GM18511 (cell line): ENCODE results near the gene RNF145.
A peak's percentile ranks its signal among the peaks of the same experiment; 100 is the strongest.
"Not testable (repeated sequence)": the region's sequence is repeated elsewhere in the genome, so short reads cannot be mapped to it uniquely, and the experiment has no call there.

Experiments
- ATAC-seq: cut with Tn5 transposase; IDR thresholded peaks from one replicate; pipeline ENCODE4 v1.9.1; 2021; ENCODE audit warnings: mild to moderate bottlenecking, moderate library complexity; ENCODE audit not compliant: unreplicated experiment

The RNF145 gene

DNA sequence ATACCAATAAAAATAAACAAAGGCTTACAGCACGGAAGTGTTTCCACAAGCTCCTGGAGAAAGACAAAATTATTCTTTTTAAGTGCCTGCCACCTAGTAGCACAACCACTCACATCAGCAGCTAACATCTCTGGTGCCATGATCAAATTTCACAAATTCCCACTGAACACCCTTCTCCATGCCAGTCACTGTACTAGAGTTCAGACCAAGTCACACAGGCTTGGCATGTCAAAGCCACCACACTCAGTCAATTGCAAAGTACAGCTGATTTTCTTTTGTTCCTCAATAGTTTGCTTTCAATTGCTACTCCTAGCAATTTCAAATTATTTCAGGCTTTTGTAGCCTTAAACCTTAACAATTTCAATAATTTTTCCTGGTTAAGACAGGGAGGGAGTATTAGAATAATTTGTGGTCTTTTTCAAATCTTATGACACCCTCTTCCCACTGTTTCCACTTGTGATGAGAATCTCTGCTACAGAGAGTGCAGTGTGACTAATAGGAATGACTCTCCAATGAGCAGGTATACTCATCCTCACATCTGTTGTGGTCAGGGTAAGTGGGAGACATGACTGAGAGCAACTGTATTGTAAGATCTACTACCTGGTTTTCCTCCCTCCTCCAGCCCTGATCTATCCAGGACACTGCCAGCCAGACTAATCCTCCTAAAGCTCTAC is 46.2 kb downstream of the RNF145 start:
- no peak for ATAC-seq

DNA sequence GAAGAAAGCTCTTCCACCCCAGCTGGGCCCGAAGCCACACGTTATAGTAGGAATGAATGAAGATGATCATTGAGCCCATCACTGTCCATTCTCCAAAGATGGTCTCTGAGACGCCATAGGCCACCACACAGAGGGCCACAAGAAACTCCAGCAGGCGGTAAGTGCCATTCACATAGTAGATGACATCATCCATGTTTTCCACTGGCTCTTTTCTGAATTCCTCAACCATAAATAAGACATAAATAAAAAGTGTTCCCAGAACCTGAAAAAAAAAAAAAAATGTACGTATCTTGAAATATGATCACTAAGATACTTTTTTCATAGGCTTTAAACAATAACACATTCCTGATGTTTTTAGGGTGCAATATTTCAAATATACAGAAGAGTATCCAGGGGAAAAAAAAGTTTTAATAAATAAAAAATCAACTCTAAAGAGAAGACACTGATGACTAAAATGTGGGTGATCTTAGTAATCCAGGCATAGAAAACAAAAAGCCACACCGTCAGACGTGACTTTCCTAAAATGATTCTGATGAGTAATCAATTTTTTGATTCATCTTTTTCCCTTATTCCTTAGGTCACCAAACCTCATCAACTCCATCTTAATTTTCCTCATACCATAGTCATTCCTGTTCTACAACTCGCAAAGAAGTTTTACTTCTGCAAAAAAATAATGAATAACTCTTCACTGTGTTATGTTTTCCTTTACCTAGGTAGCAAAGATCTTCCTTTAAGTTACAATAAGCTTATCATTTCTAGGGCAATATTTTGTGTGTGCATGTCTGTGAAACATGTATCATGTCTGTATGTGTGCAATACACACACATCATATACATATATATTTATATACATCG is 47.8 kb downstream of the RNF145 start:
- ATAC-seq = no peak

DNA sequence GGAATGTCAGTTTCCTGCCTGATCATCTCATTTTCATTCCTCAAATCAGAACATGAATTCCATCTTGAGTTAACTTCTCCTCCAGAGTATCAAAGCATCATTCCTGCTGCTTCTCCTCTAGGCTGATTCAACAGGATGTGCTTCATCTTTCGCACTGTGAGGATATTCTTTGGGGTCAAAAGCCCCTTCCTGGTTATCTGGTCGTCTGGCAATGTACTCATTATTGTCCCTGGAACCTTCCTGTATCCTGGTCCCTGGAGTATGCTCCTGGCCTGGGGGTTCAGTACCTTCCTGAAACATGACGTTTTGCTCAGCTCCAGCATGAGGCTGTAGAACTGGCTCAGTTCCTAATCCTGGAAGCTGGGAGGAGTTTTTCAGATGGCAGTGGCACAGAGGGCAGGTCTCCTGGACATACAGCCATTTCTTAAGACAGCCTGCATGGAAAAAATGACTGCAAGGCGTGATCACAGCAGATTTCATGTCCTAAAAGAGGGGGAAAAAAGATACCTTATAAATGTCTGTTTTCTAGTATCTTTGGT is 50.7 kb downstream of the RNF145 start:
- ATAC-seq = not testable (repeated sequence)

DNA sequence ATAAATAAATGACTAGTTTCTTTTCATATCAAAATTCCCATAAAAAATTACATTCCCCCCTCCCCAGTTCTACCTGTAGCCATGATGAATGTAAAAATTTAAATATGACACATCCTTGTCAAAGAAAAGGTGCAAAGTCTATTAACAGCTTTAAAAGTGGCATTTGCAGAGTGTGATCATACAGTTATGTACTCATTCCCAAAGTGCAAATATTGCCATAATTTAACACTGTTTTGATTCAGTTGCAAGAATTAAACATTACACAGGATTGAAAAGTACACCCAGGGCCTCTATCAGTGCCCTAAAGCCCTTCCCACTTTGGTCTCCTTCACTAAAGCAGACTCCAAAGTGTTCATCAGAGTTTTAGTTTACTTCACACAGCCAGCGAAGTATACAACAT is 51.8 kb downstream of the RNF145 start:
- ATAC-seq = no peak

DNA sequence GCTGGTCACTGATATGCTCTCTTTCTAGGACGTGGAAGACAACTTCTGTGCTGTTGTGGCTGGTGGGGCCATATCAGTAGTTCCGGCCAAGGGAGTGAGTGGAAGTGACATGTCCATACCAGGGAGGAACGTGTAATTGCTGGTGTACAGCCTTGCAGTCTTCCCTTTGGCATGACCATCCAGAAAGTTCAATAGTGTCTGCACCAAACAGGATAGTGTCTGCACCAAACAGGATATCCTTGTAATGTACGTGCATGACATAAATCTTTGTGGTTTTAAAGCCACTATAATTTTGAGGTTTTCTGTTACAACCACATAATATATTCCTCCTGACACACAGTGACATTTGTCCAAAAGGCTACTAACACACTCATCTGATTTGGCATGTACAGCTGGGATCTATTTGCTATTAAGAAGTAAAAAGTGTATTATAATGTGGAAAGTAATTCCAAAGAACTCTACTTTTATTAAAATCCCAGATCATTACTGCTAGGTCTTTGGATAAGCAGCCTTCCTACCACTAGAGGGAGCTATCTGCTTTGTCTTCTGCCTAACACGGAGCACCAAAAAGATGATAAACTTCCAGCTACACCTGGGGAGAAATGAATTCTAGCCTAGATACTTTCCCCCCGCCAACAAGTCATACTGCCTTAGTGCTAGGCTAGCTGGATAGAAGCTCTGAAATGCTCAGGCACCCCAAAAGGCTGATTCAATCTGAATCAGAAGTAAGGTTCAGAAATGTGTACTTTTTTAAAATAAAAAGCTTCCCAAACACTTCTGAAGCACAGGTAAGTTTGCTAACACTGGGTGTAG is 52.7 kb downstream of the RNF145 start:
- ATAC-seq = peak; percentile 76

DNA sequence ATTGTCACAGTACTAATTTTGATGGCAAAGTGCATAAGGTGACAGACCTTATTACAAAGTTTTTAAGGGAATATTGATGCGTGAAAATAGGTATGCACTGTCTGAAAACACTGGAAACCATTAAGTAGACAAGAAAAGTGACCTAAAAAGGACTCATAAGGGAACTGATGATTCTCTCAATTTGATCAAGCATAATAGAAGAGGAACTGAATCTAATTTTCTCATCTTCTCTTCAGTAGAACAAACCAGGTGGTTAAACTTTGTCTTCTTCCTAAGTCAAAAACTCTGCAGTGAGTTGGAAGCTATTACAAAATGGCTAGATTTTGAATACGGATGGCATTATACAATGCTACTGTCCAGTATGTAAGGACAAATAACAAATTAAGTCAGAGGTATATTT is 53.4 kb downstream of the RNF145 start:
- ATAC-seq = peak; percentile 37

DNA sequence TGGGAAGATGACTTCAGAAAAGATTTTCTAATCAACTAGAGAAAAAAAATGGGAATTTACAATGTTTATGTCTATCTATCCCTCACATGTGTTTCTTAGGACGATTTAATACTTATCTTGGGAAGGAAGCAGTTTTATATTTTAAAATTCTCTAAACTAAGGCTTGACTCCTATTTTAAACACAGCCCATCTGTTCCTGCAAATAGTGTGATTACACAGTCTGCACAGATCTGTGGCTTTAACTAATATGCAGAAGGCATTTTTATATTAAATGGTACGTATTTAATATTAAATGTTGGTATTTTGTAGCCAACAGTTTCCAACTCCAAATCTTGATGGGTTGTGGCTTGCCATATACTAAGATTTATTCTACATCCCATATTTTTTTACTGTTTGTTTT is 56.5 kb downstream of the RNF145 start:
- no peak for ATAC-seq

DNA sequence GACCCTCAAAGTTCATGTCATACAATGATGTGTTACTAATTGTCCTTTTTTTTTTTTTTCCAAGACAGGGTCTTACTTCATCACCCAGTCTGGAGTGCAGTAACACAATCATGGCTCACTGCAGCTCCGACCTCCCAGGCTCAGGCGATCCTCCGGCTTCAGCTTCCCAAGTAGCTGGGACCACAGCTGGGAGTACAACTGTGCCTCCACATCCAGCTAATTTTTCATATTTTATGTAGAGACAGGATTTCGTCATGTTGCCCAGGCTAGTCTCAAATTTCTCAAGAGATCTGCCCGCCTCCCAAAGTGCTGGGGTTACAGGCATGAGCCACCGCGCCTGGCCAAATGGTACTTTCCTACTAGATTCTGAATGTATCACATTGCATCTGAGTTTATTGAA is 60.3 kb downstream of the RNF145 start:
- no peak for ATAC-seq

DNA sequence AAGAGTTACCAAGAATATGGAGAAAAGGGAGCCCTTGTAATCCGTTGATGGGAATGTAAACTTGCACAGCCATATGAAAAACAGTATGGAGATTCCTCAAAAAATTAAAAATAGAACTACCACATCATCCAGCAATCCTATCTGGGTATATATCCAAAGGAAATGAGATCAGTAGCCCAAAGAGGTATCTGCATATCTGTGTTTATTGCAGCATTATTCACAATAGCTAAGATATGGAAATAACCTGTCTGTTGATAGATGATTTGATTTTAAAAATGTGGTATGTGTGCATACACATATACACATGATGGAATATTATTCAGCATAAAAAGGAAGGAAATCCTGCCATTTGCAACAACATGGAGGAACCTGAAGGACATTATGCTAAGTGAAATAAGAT is 61.4 kb downstream of the RNF145 start:
- ATAC-seq = no peak

DNA sequence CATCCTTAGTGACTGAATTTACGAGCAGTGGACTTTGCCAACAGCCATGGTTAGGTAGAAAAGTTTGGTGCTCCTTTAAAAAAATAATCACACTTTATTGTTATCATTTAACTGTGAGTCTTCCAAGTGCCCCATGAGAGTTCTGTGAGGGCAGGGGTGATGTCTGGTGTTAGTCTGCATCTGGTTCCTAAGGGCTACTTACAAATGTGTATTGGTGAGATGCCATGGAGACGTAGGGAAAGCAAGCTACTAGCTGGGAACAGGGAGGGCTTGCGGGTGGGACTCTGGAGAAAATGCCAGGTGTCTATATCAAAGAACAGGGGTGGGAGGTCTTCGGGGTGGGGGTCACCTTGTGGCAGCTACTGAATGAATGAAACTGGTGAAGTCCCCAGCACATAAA is 62.5 kb downstream of the RNF145 start:
- ATAC-seq = no peak

DNA sequence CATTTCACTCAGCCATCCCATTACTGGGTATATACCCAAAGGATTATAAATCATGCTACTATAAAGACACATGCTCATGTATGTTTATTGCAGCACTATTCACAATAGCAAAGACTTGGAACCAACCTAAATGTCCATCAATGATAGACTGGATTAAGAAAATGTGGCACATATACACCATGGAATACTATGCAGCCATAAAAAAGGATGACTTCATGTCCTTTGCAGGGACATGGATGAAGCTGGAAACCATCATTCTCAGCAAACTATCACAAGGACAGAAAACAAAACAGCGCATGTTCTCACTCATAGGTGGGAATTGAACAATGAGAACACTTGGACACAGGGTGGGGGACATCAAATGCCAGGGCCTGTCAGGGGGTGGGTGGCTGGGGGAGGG is 64.2 kb downstream of the RNF145 start:
- ATAC-seq = not testable (repeated sequence)

DNA sequence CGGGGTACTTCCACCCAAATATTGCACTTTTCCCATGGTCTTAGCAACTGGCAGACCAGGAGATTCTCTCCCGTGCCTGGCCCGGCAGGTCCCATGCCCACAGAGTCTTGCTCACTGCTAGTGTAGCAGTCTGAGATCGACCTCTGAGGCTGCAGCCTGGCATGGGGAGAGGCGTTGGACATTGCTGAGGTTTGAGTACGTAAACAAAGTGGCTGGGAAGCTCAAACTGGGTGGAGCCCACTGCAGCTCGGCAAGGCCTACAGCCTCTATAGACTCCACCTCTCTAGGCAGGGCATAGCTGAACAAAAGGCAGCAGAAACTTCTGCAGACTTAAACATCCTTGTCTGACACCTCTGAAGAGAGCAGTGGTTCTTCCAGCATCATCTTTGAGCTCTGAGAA is 69.6 kb downstream of the RNF145 start:
- no peak for ATAC-seq

DNA sequence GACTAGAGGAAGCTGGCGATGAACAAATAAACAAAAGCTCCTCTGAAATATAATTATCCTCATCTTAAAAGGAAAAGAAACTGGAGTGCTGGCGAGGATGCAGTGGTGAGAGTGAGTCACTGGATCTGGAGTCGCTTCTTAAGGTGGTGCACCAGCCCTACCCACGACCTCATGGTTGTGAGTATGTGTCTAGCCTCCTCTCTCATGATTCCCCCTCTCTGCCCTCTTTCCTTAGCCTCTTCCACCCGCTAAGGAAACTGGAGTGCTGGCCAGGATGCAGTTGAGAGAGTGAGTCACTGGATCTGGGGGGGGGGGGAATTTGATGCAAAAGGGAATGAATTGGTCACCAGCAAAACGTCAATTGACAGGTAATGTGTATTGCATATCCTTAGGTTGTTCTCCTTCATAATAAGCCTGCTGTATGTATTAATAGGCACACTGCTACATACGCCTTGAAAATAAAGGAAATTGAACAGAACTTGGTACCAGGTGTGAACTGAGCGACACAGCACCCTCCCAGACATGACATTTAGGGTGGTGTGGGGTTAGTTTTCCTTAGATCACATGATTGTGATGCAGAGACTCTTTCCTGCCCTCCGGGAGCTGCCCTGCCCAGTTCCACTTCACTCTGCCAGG is 73.3 kb downstream of the RNF145 start:
- no peak for ATAC-seq

DNA sequence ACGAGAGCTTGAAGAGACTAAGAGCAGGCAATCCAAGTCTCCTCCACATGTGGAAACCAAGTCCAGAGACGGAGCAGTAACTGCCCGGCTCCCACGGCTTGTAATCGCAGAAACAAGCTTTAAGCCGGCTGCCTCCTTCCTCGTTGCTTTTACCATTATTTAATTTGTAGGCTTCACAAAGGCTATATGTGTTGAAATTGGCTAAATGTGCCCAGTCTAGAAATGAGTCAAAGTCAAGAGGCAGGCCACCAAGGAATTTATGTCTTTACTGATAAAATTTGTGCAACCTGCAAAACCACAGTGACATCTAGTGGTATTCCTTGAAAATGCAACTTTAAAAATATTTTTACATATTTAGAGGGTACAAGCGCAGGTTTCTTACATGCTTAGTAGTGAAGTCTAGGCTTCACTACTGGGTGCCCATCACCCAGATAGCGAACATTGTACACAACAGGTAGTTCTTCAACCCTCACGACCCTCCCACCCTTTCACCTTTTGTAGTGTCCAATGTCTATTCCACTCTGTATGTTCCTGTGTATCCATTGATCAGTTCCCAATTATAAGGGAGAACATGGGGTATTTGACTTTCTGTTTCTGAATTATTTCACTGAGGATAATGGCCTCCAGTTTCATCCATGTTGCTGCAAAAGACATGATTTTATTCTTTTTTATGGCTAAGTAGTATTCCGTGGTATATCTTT is 76.2 kb downstream of the RNF145 start:
- ATAC-seq = no peak

DNA sequence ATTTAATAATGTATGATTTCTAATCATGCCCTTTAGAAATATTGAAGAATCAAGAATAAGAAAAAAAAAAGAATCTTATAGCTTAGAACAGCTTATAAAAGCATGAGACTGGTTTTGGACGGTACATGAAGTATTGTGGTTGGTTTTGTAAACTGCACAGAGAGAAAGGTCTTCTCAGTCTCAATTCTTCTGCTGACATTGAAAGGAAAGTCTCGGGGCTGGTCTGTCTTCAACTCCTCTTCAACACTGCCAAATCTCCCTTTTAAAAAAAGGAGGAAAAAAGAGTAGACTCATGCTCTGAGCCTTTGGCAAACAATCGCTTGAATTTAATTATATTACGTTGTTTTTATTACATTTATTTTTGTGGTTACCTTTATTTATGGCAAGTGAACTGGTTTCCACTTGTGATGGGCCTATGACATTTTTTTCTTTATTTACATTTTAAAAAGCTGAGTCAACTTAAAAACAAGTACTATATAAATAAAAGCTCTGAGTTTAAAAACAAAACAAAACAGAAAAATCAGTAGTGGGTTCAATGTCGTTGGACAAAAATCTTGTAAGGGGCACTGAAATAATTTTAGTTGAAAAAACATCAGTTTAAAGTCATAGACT is 76.8 kb downstream of the RNF145 start:
- ATAC-seq = no peak

DNA sequence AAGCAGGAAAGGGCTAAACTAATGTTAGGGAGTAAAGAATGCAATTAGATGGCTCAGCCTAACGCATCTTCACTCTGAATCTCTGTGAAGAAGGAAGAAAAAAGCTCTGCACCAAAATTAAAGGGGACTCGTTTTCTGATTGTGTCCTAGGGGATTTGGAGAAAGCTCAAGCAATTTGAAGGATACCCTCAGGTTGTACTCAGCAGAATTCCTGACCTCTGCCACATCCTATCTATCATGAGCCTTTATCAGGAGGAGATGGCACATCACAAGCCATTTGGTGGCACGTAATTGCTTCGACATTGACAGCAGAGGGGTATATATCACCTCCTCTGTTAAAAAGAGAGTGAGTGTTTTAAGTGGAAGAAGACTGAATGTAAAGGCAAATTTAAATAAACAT is 77.4 kb downstream of the RNF145 start:
- ATAC-seq = no peak

DNA sequence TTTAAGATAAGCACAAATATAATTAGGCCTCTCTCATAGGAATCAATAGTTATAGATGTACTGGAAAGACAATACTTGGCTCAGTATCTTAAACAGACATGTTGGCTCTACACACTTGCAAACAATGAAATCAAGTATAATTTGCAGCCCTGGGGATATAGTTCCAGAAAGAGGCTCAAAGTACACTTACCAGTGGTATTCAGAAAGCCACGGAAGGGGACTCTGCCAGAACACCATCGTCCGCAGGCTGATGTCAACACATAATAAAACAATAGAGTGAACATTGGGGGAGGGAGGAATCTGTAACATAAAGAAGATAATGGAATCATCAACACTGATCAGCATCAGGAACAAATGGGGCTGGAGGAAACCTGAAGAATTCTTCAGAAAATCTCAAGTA is 78.5 kb downstream of the RNF145 start:
- no peak for ATAC-seq

DNA sequence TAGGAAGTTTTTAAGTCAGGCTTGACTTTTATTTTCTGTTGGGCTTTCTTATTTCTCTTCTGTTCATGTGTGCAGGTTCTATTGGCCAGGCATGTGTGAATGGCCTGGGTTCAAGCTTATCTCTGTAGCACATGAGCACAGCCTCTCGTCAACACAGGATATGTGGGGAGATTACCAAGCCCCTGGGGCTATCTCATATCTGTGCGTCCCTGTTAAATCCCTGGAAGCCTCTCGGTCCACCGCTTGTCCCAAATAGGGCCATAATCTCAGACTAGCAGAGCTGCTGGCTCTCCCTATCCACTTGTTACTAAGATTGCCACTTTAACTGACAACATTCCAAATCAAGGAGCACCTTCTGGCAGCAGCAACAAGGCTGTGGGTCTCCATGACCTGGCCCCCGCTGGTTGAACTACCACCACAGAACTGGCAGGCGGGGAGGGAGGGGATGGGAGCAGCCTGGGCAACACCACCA is 81.2 kb downstream of the RNF145 start:
- no peak for ATAC-seq

DNA sequence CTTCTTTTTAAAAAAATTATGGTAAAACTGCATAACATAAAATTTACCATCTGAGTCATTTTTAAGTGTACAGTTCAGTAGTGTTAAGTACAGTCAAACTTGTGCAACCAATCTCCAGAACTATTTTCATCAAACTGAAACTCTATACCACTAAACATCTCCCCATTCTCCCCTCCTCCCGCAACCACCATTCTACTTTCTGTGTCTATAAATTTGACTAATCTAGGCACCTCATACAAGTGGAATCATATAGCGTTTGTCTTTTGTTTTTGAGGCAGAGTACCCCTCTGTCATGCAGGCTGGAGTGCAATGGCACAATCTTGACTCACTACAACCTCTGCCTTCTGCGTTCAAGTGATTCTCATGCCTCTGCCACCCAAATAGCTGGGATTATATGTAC is 85.7 kb downstream of the RNF145 start:
- ATAC-seq = peak; percentile 49

DNA sequence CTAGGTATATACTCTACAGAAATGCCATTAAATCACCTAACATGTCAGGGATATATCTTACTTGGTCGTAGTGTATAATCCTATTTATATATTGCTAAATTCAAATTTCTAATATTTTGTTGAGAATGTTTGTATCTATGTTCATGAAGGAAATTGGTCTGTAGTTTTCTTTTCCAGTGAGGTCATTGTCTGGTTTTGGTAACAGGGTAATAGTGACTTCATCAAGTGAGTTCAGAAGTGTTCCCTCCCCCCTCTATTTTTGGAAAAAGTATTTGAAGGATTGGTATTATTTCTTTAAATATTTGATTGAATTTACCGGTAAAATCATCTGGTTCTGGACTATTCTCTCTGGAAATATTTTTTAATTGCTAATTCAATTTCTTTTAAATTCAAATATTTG is 86.2 kb downstream of the RNF145 start:
- ATAC-seq = no peak
